Glutamatergic neuron (in vitro differentiated cells): ENCODE results near the gene MSI2. TPM values are rescaled to one million over a fixed set of nuclear protein-coding genes. Genes with fewer than 3 reads are reported as not detected.

ENCODE experiments used
- DNase-seq: peaks from one replicate; pipeline ENCODE4 v3.0.0; 2022
- H3K27ac Mint-ChIP-seq: one replicate; pipeline ENCODE4 v1.8.0; 2020; ENCODE audit warnings: mild to moderate bottlenecking, mixed read lengths, inconsistent platforms; ENCODE audit not compliant: unreplicated experiment
- H3K27me3 Mint-ChIP-seq: one replicate; pipeline ENCODE4 v1.8.0; 2020; ENCODE audit warnings: mild to moderate bottlenecking, moderate library complexity, mixed read lengths, inconsistent platforms; ENCODE audit not compliant: unreplicated experiment
- H3K36me3 Mint-ChIP-seq: one replicate; pipeline ENCODE4 v1.8.0; 2020; ENCODE audit warnings: mild to moderate bottlenecking, mixed read lengths, inconsistent platforms; ENCODE audit not compliant: unreplicated experiment
- H3K4me1 Mint-ChIP-seq: one replicate; pipeline ENCODE4 v1.8.0; 2020; ENCODE audit warnings: mild to moderate bottlenecking, low read depth, mixed read lengths, inconsistent platforms; ENCODE audit not compliant: unreplicated experiment
- H3K4me3 Mint-ChIP-seq: one replicate; pipeline ENCODE4 v1.8.0; 2020; ENCODE audit warnings: mild to moderate bottlenecking, mixed read lengths, inconsistent platforms; ENCODE audit not compliant: unreplicated experiment
- H3K9me3 Mint-ChIP-seq: one replicate; pipeline ENCODE4 v1.8.0; 2020; ENCODE audit warnings: mild to moderate bottlenecking, moderate library complexity, mixed read lengths, inconsistent platforms; ENCODE audit not compliant: unreplicated experiment
- CTCF ChIP-seq: fragments of 200-600 bp; sonication (generic); IDR thresholded peaks from one replicate; pipeline ENCODE4 v1.5.0; 2021; ENCODE audit not compliant: partially characterized antibody, unreplicated experiment
- total RNA-seq: library from RNA; stranded (reverse); fragmentation: NEBNext Ultra II Directional; extraction: Animal tissue kit (Norgen Biotek cat#: 25700); gene quantifications from one replicate; pipeline ENCODE4 v1.2.1, GENCODE V29; 2021; ENCODE audit not compliant: unreplicated experiment

MSI2 gene
- total RNA-seq, 1 donor from 2014 or later, result 141 TPM

- no peak overlapping the region for H3K4me3 Mint-ChIP-seq
- H3K9me3 Mint-ChIP-seq, result peaks cover 8% of the 10 kb centered on the region
- no peak for TF ChIP-seq CTCF
- H3K36me3 Mint-ChIP-seq, result peaks cover 4% of the 10 kb centered on the region
- peaks cover 7% of the 10 kb centered on the region for H3K4me1 Mint-ChIP-seq
- H3K27me3 Mint-ChIP-seq, result peaks cover 9% of the 10 kb centered on the region
- no peak overlapping the region for H3K27ac Mint-ChIP-seq
- no peak for DNase-seq
These were observed 200.9 kb downstream of the MSI2 start for GRCh38 chr17:57457188-57457587.

- TF ChIP-seq CTCF, result no peak
- Mint-ChIP-seq H3K36me3 (peaks cover 4% of the 10 kb centered on the region), H3K4me3 (no peak overlapping the region), H3K27me3 (peaks cover 9% of the 10 kb centered on the region), H3K9me3 (peaks cover 10% of the 10 kb centered on the region), H3K27ac (no peak overlapping the region), H3K4me1 (peaks cover 10% of the 10 kb centered on the region)
- no peak for DNase-seq
These were observed 202.5 kb downstream of the MSI2 start for GRCh38 chr17:57458718-57459285.

GRCh38 chr17:57459286-57459915 lies 203.1 kb downstream of the MSI2 start:
- peaks cover 13% of the 10 kb centered on the region for H3K4me1 Mint-ChIP-seq
- no peak overlapping the region for H3K4me3 Mint-ChIP-seq
- H3K27ac Mint-ChIP-seq, result no peak overlapping the region
- H3K9me3 Mint-ChIP-seq, result peaks cover 9% of the 10 kb centered on the region
- peaks cover 4% of the 10 kb centered on the region for H3K36me3 Mint-ChIP-seq
- H3K27me3 Mint-ChIP-seq, result peaks cover 9% of the 10 kb centered on the region
- DNase-seq, result no peak
- no peak for TF ChIP-seq CTCF

GRCh38 chr17:57461082-57461481 lies 204.8 kb downstream of the MSI2 start:
- Mint-ChIP-seq H3K4me3 (no peak overlapping the region), H3K27ac (no peak overlapping the region), H3K9me3 (peaks cover 9% of the 10 kb centered on the region), H3K36me3 (peaks cover under 1% of the 10 kb centered on the region), H3K4me1 (peaks cover 17% of the 10 kb centered on the region), H3K27me3 (peaks cover 7% of the 10 kb centered on the region)
- no peak for TF ChIP-seq CTCF
- DNase-seq, result no peak

GRCh38 chr17:57462007-57462579 lies 205.8 kb downstream of the MSI2 start:
- Mint-ChIP-seq H3K27ac (no peak overlapping the region), H3K27me3 (peaks cover 11% of the 10 kb centered on the region), H3K9me3 (peaks cover 9% of the 10 kb centered on the region), H3K4me3 (no peak overlapping the region), H3K36me3 (no peaks in the 10 kb centered on the region), H3K4me1 (peaks cover 26% of the 10 kb centered on the region)
- no peak for TF ChIP-seq CTCF
- no peak for DNase-seq
